Thyroid gland (tissue), 4 donors: ENCODE data around the gene INKA1.

Source experiments
- CTCF ChIP-seq, 6 experiments: fragments of 200-600 bp in 3 of 6; fragments of 450-650 bp in 3 of 6; sonication (generic) in 3 of 6; IDR thresholded peaks; one replicate each; pipeline ENCODE4 v1.5.1; 2016 to 2019; ENCODE audit warnings: antibody characterized with exemption in 6 of 6, mild to moderate bottlenecking in 2 of 6, inconsistent platforms in 1 of 6, moderate library complexity in 1 of 6
- POLR2A ChIP-seq, 2 donors: fragments of 450-650 bp; IDR thresholded peaks; one replicate each; pipeline ENCODE4 v1.6.1; 2017; ENCODE audit warnings: antibody characterized with exemption in 2 of 2, mild to moderate bottlenecking in 2 of 2, moderate library complexity in 1 of 2

DNA sequence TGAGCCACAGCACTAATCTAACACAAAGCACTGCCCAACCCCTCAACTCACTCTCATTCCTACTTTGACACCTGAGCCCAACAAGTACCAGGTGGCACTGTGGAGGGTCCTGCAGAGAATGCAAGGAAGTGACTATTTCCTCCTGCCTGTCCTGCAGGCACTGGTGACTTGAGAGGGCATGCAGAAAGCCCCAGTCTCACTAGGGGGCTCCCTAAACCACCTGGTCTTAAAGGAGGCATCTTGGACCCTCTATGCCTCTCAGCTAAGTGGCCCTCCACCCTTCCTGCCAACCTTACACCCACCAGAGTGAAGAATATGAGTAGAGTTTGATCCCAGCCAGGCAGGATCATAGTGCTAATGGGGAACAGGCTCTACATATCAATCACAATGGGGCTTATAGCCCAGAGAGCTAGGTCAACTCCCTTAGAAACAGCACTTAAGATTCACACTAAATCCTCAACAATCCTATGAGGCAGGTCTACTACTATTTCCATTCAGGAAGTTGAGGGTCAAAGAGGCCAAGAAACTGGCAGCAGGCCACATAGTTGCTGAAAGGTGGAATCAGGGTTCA is 38.1 kb downstream of the INKA1 start:
- peak in 1 of 6 experiments; percentile 7 for TF ChIP-seq CTCF (IDR thresholded peaks at IDR 0.05)
- no peak for TF ChIP-seq POLR2A (IDR thresholded peaks at IDR 0.05)
